Caki2 (cell line): ENCODE data around the gene PRIM2. TPM values are rescaled to one million over a fixed set of nuclear protein-coding genes. Genes with fewer than 3 reads are reported as not detected.
A peak's percentile ranks its signal among the peaks of the same experiment; 100 is the strongest.
"Not testable (repeated sequence)": the region's sequence is repeated elsewhere in the genome, so short reads cannot be mapped to it uniquely, and the experiment has no call there.

Source experiments
- DNase-seq: peaks from one replicate; pipeline ENCODE4 v3.0.0-alpha.2; 2015; ENCODE audit warnings: low read depth
- in situ Hi-C: cut with HindIII; loops from 2 replicates; pipeline ENCODE4 v1.10.0; 2016; ENCODE audit warnings: low sequenced_read_pairs, low pct_unique_long_range_greater_than_20kb, mixed read lengths
- total RNA-seq: library from RNA; depleted of rRNA; stranded (reverse); fragments of >200 nt; shearing (Covaris generic); gene quantifications from 2 replicates; pipeline ENCODE4 v1.2.3, GENCODE V29; 2014; ENCODE audit warnings: low replicate concordance

PRIM2 gene
- total RNA-seq, 1 experiment from 2014 or later: 81.3 TPM

DNA sequence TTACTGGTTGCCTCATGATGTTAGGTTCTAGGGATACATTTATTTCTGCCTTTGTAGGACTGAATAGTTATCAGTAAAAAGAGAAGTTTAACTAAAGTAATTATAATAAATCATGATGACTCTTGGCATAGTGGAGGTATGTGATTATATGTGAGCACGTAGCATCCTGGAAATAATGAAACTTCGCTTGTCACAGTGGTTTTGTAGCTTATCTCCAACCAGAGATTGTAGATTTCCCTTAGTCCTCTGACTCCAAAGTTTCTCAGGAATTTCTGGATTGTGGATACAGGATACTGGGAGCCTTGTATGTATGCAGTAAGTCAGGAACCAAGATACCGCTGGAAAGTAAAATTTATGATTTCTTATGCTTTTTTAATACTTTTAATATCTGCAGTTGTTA lies 199.3 kb downstream of the PRIM2 start:
- DNase-seq, in situ Hi-C loops: not testable (repeated sequence)

DNA sequence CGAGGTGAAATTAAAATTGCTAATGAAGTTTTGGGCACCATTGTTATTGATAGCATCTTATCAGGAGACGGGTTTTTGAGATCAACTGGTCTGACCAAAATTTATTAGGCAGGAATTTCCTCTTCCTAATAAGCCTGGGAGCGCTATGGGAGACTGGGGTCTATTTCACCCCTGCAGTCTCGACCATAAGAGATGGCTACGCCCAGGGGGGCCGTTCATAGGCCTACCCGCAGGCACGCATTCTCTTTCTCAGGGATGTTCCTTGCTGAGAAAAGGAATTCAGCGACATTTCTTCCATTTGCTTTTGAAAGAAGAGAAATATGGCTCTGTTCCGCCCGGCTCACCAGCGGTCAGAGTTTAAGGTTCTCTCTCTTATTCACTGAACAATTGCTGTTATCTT lies 201.8 kb downstream of the PRIM2 start:
- DNase-seq, in situ Hi-C loops: not testable (repeated sequence)

DNA sequence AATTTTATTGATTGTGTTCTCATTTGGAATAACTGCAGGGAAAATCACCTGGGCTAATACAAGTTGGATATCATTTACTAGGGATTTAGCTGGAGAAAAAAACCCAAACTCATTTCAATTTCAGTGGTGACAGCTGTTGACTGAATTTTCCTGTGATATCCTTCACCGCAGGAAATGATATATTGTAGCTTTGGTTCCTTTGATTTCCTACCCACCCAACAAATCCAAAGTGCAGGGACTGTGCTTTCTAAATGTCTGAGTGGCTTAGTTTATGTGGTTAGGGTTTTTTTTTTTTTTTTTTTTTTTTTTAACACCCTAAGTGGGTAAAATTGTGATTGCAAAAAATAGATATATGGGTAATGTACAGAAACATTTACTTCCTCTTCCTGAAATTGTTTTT lies 203.7 kb downstream of the PRIM2 start:
- DNase-seq, in situ Hi-C loops: not testable (repeated sequence)

DNA sequence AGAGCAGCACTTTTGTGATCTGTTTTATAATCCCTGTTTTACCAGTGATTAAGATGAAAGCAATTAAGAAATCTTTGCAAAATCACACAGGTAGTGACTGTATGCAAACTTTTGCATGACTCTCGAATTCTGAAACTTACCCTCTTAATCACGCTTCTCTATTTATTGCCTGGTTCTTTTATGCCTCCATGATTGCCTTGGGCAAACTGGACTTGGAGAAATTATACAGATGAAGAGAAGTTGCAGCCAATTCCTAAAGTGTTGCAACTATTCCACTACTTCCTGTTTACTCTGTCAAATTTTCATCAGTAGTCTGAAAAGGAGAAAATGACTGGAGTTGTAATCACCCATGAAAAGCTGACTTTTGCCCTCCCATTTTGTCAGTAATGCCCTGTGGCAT lies 205.8 kb downstream of the PRIM2 start:
- DNase-seq: not testable (repeated sequence)

DNA sequence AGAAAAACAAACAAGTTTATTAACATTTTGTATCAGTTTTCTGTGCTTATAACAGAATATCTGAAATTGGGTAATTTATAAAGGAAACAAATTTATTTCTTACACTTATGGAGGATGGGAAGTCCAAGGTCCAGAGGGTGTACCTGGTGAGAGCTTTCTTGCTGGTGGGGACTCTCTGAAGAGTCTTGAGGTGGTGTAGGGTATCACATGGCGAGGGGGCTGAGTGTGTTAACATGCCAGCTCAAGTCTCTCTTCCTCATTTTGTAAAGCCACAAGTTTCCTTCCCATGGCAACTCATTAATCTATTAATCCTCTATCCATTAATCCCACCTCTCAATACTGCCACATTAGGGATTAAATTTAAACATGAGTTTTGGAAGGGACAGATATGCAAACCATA lies 212.3 kb downstream of the PRIM2 start:
- DNase-seq, in situ Hi-C loops: not testable (repeated sequence)

More for the DNA sequence above, 205.8 kb downstream of the PRIM2 start:
- in situ Hi-C loops: not testable (repeated sequence)

DNA sequence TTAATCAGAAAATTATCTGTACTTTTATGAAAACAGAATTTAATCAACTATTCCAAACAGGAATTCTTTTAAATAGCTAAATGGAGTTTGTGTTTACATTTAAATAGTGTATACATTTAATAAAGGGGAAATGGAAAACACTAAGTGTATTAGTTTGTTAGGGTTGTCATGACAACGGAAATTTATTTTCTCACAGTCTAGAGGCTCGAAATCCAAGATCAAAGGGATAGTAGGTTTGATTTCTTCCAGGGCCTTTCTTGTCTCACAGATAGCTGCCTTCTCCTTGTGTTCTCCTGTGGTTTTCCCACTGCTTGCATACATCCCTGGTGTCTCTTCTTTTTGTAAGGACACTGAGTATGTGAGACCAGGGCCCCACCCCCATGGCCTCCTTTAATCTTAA lies 215.2 kb downstream of the PRIM2 start:
- DNase-seq, in situ Hi-C loops: not testable (repeated sequence)

DNA sequence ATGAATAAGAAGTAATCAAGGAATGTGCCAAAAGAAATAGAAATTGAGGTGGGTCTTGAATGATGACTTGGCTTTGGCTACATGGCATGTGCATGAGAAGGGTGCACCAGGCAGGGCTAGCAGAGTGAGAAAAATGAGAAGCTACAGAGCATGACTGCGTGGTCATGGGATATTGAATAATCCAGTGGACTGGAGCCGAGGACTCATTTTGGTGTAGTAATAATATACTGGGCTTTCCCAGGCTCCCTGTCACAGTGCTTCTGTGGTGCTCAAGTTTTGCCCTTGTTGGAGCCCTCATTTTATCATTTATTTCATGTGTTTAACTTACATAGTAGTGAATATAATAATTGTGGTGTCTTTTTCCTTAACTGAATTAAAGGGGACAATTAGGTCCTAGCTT lies 217.7 kb downstream of the PRIM2 start:
- peak; percentile 30 for DNase-seq
- in situ Hi-C loops: not testable (repeated sequence)

DNA sequence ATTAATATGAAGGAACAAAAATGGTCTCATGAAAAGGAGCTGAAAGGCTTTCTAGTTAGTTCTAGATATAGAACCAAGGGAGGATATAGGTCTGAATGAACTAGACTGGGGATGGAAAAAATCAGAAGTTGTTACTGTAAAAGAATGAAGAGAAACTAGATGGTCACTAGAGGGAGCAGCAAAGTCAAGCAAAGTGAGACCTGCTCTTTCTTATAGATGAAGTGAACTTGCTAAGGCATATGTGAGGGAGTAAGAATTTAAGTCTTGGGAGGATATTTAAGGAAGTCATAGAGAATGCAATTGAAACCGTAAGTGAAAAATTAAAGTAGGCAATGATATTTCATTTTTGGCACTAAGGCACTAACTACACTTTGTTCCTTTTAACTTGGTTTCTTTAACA lies 218.6 kb downstream of the PRIM2 start:
- DNase-seq: peak; percentile 51

DNA sequence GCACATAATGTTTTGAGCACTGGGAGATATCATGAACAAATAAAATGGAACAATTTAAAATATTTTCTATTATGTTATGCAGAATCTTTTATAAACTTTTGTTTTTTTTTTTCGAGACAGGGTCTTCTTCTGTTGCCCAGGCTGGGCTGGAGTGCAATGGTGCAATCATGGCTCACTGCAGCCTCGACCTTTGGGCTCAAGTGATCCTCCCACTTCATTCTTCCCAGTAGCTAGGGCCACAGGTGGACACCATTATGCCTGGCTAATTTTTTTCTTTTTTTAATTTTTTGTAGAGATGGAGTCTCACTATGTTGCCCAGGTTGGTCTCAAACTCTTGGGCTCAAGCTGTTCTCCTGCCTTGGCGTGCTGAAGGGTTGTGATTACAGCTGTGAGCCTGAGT lies 220.5 kb downstream of the PRIM2 start:
- in situ Hi-C loops, DNase-seq: not testable (repeated sequence)

More for the DNA sequence above, 218.6 kb downstream of the PRIM2 start:
- in situ Hi-C loops: not testable (repeated sequence)

DNA sequence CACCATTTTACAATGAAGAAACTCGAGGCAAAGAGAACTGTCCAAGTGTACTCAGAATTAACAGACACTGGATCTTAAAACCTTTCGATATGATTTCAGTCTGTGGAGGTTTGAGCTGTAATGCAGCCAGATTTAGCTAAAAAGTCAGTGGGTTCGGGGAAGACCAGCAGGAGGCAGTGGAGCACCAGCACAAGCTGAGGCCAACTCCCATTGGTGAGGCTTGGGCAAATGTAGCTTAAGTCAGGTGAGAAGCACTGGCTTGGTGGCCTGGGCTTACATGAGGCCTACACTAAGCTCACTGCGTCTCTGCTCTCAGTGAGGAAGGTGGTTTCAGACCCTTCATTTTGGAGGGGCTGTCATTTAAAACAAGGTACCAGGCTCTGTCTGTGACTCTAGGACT lies 234.5 kb downstream of the PRIM2 start:
- DNase-seq, in situ Hi-C loops: not testable (repeated sequence)

DNA sequence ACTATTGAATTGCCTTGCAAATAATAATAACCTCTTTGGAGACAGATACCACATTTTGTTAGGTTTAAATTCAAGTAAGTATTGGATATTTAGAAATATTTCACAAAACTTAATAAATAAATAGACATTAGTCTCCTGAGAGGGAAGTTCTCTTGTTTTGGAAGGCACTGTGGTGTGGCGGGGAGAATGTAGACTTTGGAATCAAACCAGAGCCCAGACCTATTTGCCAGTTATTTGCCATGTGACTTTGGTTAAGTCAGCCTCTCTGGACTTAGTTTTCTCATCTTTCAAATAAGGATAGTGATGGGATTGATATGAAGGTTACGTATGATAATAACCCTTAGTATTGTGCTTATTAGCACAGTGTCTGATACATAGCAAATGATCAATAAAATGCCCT lies 240.4 kb downstream of the PRIM2 start:
- in situ Hi-C loops, DNase-seq: not testable (repeated sequence)

DNA sequence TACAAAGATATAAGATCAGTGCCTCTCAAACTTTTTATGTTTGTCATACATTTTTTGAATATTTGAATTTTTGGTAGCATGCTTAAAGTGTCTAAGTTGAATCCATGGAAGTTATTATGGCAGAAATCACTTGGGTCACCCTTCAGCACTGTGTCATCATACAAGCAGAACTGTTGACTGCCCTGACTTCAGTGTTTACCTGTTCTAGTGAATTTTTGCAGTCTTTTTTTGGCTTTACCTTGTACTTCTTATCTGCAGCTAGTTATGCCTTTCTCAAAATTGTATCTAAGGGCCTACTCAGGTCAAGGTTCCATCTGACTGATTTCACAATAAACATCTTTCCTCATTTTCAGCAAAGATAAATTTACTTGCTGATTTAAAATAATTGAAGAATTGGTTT lies 241.7 kb downstream of the PRIM2 start:
- DNase-seq, in situ Hi-C loops: not testable (repeated sequence)

DNA sequence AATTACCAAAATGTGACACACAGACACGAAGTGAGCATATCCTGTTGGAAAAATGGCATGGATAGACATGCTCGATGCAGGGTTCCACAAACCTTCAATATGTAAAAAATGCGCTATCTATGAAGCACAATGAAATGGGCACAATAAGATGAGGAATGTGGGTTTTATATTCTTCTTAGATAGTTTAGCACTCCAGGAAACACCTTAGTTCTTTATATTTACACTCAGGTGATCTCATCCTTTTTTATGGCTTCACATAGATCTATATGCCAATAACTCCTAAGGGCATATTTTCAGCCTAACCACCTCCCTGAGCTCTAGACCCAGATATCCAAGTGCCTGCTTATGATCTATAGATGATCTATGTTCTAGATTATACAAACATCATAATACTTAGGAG lies 244.8 kb downstream of the PRIM2 start:
- DNase-seq, in situ Hi-C loops: not testable (repeated sequence)

DNA sequence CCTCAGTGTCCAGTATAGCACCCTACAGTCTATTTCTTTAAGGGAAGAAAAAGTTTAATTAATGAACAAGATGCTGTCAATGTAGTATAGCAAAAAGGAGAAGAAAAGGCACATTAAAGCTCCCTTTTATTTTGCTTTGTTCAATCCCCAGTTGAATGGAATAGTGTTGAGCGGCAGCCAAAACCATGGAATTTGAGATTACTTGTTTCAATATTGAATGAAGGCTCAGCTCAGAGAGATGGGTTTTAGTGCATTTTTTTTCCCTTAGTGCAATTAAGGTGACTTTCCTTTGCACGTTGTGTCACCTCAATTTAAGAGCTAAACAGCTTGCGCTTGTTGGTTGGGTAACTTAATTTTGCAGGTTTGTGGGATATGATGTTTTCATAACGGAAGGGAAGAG lies 254.7 kb downstream of the PRIM2 start:
- in situ Hi-C loops: not testable (repeated sequence)

DNA sequence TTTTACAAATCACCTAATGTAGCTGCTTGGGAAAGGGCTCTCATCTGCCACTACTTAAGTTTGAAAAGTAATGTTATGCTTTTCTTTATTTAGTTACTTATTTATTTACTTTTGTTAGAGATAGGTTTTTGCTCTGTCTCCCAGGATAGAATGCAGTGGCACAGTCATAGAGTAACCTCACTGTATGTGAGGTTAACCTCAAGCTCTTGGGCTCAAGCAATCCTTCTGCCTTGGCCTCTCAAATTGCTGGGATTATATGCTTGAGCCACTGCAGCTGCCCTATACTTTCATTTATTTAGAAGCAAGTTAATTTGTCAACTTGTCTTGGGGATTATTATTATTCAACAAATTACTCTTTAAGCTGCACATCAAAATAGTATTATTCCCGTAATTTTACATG lies 255.4 kb downstream of the PRIM2 start:
- DNase-seq, in situ Hi-C loops: not testable (repeated sequence)

More for the DNA sequence above, 254.7 kb downstream of the PRIM2 start:
- DNase-seq: not testable (repeated sequence)

DNA sequence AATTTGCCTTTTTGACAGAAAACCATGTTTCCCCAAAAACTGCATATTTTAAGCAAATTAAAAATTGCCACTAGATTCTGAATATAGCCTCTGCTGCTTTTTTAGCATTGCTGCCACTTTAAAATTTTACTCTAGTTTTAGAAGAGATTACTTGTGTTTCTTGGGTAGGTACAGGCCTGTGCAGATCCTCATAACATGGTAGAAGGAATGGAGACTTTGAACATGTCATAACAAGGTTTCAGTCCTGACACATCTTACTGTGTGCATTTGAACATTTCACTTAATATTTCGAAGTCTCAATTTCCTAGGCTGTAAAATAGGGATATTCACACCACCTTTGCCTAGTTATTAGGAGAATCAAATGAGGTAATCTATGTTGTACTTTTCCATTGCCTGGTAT lies 259.6 kb downstream of the PRIM2 start:
- in situ Hi-C loops, DNase-seq: not testable (repeated sequence)

DNA sequence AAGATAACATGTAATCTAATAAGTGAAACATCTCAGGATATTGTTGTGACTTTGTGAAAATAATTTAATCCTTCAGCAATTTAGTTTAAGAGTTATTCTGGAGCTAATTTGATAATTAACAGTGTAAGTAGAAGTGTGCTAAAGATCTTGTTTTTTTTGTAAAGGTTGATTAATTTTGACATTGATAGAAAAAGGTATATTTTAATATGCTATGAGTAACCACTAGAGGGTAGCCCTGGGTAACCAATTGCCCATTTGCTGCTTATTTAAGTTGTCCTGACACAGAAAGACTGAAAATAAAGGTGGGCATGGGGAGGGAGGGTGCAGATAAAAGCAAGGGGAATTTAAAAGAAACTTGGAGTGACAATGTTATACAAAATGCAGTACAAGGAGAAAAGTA lies 262.1 kb downstream of the PRIM2 start:
- peak; percentile 12 for DNase-seq
- in situ Hi-C loops: not testable (repeated sequence)

DNA sequence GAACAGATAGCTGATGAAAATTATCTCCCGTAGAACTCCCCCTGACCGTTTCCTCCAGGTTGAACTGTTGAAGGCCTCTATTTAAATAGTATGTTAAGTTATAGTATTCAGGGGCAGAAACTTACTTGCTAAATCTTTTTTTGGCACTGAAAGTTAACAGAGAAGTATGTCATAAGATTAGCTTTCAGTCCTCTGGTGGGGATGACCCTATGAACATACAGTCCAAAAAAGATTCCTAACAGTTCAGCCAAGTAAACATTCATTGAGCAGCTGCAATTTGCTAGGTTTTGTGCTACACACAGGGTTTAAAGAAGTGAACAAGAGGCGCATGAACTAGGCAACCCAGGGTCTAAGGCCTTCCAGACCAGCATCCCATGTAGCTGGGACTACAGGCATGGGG lies 264.2 kb downstream of the PRIM2 start:
- in situ Hi-C loops, DNase-seq: not testable (repeated sequence)

DNA sequence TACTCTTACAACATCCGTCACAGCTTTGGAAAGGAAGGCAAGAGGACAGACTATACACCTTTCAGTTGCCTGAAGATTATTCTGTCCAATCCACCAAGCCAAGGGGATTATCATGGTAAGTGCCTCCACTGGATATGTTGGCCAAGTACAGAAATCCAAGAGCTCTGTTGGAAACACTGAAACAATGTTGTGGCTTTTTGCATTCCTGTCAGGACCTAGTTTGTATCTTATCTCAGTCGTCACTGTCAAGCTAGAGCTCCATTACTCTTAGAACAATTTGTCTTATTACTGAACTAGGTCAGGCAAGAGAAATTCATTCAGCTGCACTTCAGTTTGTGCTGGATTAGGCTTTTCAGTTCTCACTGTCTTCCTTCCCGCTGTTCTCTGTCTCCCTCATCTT lies 283.7 kb downstream of the PRIM2 start:
- DNase-seq, in situ Hi-C loops: not testable (repeated sequence)

DNA sequence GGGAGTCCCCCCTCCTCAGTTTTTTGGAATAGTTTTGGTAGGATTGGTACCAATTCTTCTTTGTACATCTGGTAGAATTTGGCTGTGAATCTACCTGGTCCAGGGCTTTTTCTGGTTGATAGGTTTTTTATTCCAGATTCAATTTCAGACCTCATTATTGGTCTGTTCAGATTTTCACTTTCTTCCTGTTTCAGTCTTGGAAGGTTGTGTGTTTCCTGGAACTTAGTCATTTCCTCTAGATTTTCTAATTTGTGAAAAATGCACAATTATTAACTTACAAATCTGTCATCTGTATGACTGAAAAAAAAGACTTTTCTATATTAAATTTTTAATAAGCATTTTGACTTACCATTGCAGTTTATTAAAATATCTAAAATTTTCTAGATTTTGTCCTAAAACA lies 287.9 kb downstream of the PRIM2 start:
- DNase-seq, in situ Hi-C loops: not testable (repeated sequence)
